ENCODE measurements around the gene MAP1B. TPM values are rescaled to one million over a fixed set of nuclear protein-coding genes. Genes with fewer than 3 reads are reported as not detected.

Gene MAP1B
- total RNA-seq, 1 donor from 2014 or later: 22.4 TPM

DNA sequence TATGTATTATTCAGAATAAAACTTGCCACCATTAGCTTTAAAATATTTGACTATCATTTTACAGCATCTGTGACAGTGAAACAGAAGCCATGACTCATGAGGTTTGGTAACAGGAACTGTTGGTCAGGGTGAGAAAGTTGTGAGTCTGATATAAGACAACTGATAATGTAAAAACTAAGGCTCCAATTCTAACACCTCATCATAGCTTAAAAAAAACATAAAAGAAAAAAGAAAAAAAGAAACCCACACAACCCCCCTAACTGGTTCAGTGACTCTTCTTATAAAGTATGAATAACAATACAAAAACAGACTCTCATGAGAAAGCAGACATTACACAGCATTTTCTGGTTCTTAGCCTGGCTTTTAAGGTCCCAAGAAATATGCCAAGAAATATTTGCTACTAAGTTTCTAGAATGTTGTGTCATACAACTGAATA is 127.0 kb downstream of the MAP1B start:
- Histone ChIP-seq H3K9ac (ENCODE audit: low read depth in 1 of 3, low read length in 3 of 3) (no peak overlapping the region), H3K36me3 (ENCODE audit: control insufficient read depth in 3 of 3, insufficient read depth in 3 of 3, low read length in 3 of 3) (peaks cover 0 to 25% (median 0%) of the 10 kb centered on the region in 3 donors), H3K4me1 (ENCODE audit: control insufficient read depth in 3 of 3, insufficient read depth in 3 of 3, low read length in 3 of 3) (peaks cover 10 to 19% (median 12%) of the 10 kb centered on the region in 3 donors), H3K4me3 (ENCODE audit: low read length in 3 of 3) (no peak overlapping the region), H3K27me3 (ENCODE audit: control insufficient read depth in 3 of 3, insufficient read depth in 3 of 3, low read length in 3 of 3) (no peaks in the 10 kb centered on the region), H3K9me3 (ENCODE audit: control insufficient read depth in 3 of 3, low read length in 3 of 3) (no peaks in the 10 kb centered on the region), H3K27ac (ENCODE audit: low read depth, low read length) (peak overlapping the region; percentile 37)

DNA sequence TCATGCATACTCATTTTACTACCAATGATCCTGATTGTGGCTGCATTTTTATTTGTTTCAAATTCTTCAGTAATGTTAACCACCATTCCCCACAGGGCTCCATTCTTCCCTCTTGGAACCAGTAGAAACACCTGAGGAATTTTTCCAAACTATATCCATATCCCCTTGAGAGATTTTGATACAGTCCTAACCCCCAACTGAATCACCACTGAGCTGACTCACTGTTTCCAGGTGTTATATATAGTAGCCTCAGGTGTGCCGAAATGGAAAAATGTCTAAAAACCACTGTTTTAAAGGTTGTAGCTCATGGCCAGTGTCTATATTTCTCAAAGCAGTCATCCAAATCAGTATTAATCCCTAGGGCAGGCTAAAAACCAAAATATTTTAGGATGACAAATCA is 127.6 kb downstream of the MAP1B start:
- H3K9me3 ChIP-seq (ENCODE audit: control insufficient read depth in 3 of 3, low read length in 3 of 3): no peaks in the 10 kb centered on the region
- H3K9ac ChIP-seq (ENCODE audit: low read depth in 1 of 3, low read length in 3 of 3): no peak overlapping the region
- no peak overlapping the region for H3K4me3 ChIP-seq (ENCODE audit: low read length in 3 of 3)
- H3K27me3 ChIP-seq (ENCODE audit: control insufficient read depth in 3 of 3, insufficient read depth in 3 of 3, low read length in 3 of 3): no peaks in the 10 kb centered on the region
- peaks cover 10 to 19% (median 12%) of the 10 kb centered on the region in 3 donors for H3K4me1 ChIP-seq (ENCODE audit: control insufficient read depth in 3 of 3, insufficient read depth in 3 of 3, low read length in 3 of 3)
- peaks cover 0 to 25% (median 0%) of the 10 kb centered on the region in 3 donors for H3K36me3 ChIP-seq (ENCODE audit: control insufficient read depth in 3 of 3, insufficient read depth in 3 of 3, low read length in 3 of 3)
- peak overlapping the region; percentile 37 for H3K27ac ChIP-seq (ENCODE audit: low read depth, low read length)

DNA sequence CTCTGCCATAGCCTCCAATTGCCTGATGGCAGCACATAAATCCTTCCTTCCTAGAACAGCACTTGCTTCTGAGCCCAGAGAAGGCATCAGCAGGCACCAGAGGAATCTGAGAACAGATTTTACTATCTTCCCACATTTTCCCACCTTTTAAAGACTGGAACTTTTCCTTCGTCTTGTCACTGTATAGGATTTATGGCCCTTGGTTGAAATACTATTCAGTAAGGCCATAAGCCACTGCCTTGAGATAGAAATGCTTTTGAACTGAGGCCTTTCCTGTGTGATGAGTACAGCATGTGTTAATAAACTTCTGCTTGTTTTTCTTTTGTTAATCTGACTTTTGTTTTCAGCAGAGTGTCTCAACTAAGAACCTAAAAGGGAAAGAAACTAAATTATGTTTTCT is 128.4 kb downstream of the MAP1B start:
- Histone ChIP-seq H3K4me3 (ENCODE audit: low read length in 3 of 3) (no peak overlapping the region), H3K4me1 (ENCODE audit: control insufficient read depth in 3 of 3, insufficient read depth in 3 of 3, low read length in 3 of 3) (peaks cover 10 to 19% (median 12%) of the 10 kb centered on the region in 3 donors), H3K27ac (ENCODE audit: low read depth, low read length) (no peak overlapping the region), H3K9me3 (ENCODE audit: control insufficient read depth in 3 of 3, low read length in 3 of 3) (no peaks in the 10 kb centered on the region), H3K9ac (ENCODE audit: low read depth in 1 of 3, low read length in 3 of 3) (no peak overlapping the region), H3K27me3 (ENCODE audit: control insufficient read depth in 3 of 3, insufficient read depth in 3 of 3, low read length in 3 of 3) (no peaks in the 10 kb centered on the region), H3K36me3 (ENCODE audit: control insufficient read depth in 3 of 3, insufficient read depth in 3 of 3, low read length in 3 of 3) (peaks cover 0 to 23% (median 0%) of the 10 kb centered on the region in 3 donors)

DNA sequence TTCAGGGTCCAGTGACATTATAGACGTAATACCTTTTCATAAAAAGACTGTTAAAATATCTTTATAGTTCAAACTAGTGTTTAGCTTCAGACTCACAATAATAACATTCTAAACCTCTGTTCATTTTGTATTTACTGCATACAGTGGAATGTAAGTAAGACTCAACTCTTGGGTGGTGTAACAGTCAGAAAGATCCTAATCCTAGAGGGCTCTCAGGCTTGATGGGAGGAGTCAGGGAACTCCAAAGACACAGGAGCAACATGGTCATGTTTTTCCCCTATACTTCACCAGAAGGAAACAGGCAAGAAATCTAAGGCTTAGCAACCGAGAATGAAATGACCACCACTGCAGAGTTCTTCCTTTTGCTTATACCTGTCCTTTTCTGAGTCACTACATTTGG is 130.1 kb downstream of the MAP1B start:
- Histone ChIP-seq H3K9me3 (ENCODE audit: control insufficient read depth in 3 of 3, low read length in 3 of 3) (no peaks in the 10 kb centered on the region), H3K4me1 (ENCODE audit: control insufficient read depth in 3 of 3, insufficient read depth in 3 of 3, low read length in 3 of 3) (peaks cover 7 to 19% (median 12%) of the 10 kb centered on the region in 3 donors), H3K4me3 (ENCODE audit: low read length in 3 of 3) (no peak overlapping the region), H3K27me3 (ENCODE audit: control insufficient read depth in 3 of 3, insufficient read depth in 3 of 3, low read length in 3 of 3) (no peaks in the 10 kb centered on the region), H3K36me3 (ENCODE audit: control insufficient read depth in 3 of 3, insufficient read depth in 3 of 3, low read length in 3 of 3) (peaks cover 0 to 14% (median 0%) of the 10 kb centered on the region in 3 donors), H3K27ac (ENCODE audit: low read depth, low read length) (no peak overlapping the region), H3K9ac (ENCODE audit: low read depth in 1 of 3, low read length in 3 of 3) (no peak overlapping the region)

DNA sequence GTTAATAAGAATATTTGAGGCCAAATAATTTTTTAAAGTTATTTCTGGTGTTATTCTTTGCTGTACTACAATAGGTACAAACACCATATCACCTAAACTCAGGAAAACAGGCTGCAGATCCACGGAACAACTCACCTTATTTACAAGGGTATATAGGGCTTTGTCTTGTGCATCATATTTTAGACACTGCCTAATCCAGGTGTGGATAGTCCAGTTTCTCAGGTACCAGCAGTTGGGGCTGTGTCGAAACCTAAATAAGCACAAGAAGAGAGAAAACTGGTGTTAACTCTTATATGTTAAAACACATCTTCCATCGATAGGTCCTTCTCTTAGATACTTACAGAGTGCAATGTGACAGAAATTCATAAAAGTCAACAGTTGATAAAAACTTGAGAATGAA is 130.6 kb downstream of the MAP1B start:
- H3K9ac ChIP-seq (ENCODE audit: low read depth in 1 of 3, low read length in 3 of 3): no peak overlapping the region
- no peaks in the 10 kb centered on the region for H3K9me3 ChIP-seq (ENCODE audit: control insufficient read depth in 3 of 3, low read length in 3 of 3)
- H3K27ac ChIP-seq (ENCODE audit: low read depth, low read length): no peak overlapping the region
- peaks cover 7 to 15% (median 9%) of the 10 kb centered on the region in 3 donors for H3K4me1 ChIP-seq (ENCODE audit: control insufficient read depth in 3 of 3, insufficient read depth in 3 of 3, low read length in 3 of 3)
- peaks cover 0 to 14% (median 0%) of the 10 kb centered on the region in 3 donors for H3K36me3 ChIP-seq (ENCODE audit: control insufficient read depth in 3 of 3, insufficient read depth in 3 of 3, low read length in 3 of 3)
- H3K27me3 ChIP-seq (ENCODE audit: control insufficient read depth in 3 of 3, insufficient read depth in 3 of 3, low read length in 3 of 3): no peaks in the 10 kb centered on the region
- no peak overlapping the region for H3K4me3 ChIP-seq (ENCODE audit: low read length in 3 of 3)

DNA sequence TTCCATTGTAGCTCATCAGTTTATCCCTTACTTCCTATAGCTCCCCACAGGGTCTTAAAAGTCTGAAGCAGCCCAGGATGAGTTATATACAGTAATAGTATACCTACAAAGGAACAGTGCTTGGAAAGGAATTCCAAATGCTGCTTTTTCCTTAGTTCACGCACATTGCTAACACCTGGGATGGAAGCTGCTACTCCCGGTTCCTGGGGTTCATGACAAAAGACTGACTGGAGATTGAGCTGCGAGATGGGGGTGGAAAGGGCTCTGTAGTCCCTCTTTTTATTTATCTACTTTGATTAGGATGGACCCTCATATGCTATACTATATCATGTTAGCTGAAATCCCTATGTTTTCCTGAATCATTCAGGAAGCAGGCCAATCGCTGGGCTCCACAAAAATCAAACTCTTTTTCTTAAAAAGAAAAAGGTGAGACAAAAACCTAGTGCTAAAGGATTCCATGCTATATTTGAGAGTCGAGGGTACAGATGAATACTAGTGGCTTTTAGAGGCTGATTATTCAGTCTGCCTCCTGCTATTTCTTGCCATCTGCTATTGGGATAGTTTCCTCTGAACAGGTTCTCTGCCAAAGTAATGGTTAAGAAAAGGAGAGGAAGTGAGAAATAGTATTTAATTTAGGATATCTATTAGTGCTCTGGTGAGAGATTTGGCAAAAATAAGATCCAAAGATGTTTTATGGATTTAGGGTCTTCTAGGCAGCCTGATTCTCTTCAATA is 131.6 kb downstream of the MAP1B start:
- Histone ChIP-seq H3K27ac (ENCODE audit: low read depth, low read length) (no peak overlapping the region), H3K4me1 (ENCODE audit: control insufficient read depth in 3 of 3, insufficient read depth in 3 of 3, low read length in 3 of 3) (peaks cover 7 to 13% (median 9%) of the 10 kb centered on the region in 3 donors), H3K36me3 (ENCODE audit: control insufficient read depth in 3 of 3, insufficient read depth in 3 of 3, low read length in 3 of 3) (peaks cover 0 to 14% (median 0%) of the 10 kb centered on the region in 3 donors), H3K27me3 (ENCODE audit: control insufficient read depth in 3 of 3, insufficient read depth in 3 of 3, low read length in 3 of 3) (no peaks in the 10 kb centered on the region), H3K9ac (ENCODE audit: low read depth in 1 of 3, low read length in 3 of 3) (no peak overlapping the region), H3K4me3 (ENCODE audit: low read length in 3 of 3) (no peak overlapping the region), H3K9me3 (ENCODE audit: control insufficient read depth in 3 of 3, low read length in 3 of 3) (no peaks in the 10 kb centered on the region)

DNA sequence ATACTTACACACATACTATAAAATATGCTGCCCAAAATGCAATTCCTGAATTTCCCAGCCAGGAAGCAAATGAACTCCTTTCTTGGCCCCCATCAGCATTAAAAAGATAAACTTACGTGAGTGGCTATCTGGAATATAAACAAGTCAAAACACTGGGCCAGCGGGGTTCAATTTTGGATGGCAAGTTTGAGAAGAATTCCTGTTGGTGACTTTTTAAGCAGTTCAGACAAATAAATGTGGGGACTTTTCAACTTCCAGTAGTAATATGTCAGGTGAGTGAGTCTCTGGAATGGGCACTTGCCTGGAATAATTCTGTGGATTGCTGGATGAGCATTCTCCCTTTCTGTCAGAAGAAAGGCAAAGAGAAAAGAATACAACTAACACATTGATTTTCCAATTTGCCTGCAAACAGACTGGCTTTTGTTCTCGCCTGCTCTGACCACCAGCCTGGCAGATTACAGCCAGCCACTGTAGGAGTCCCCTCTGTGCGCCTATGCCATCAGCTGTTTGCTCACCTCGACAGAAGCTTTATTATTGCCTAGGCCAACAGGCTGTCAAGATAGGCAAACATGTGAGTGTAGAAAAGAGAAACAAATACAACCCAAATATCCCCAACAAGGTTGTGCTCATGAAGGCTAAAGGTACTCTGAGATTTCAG is 134.2 kb downstream of the MAP1B start:
- Histone ChIP-seq H3K9me3 (ENCODE audit: control insufficient read depth in 3 of 3, low read length in 3 of 3) (no peaks in the 10 kb centered on the region), H3K27me3 (ENCODE audit: control insufficient read depth in 3 of 3, insufficient read depth in 3 of 3, low read length in 3 of 3) (no peaks in the 10 kb centered on the region)

DNA sequence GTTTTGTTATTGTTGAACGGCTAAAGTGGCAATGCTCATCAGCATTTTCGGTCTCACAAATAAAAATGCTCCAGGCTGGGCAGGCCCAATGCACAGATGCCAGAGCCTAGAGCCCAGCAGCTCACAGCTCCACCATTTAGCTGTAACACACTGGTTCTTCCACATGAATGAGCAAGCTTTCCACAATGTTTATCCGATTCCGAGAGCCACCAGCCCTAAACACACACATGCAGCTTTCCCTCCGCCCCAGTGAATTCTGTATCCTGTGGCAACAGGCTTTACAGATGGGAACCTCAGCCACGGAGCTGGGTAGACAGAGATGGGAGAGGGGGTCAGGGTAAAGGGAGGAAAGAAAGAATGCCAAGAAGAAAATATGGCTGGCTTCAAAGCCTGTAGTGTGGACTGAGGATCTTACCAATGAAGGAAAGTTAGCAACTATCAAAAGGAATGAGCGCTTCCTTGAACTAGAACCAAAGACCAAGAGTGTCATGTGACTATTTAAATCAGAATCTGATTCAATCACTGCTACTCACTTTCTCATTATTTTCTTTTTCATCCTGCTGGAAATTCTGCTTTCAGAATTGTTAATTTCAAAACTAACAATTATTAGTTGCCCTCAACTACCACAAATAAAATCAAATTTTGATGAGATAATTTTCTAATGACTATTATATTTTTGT is 135.7 kb downstream of the MAP1B start:
- H3K36me3 ChIP-seq (ENCODE audit: control insufficient read depth in 3 of 3, insufficient read depth in 3 of 3, low read length in 3 of 3): peaks cover 0 to 1% (median 0%) of the 10 kb centered on the region in 3 donors
- H3K4me3 ChIP-seq (ENCODE audit: low read length in 3 of 3): no peak overlapping the region
- H3K4me1 ChIP-seq (ENCODE audit: control insufficient read depth in 3 of 3, insufficient read depth in 3 of 3, low read length in 3 of 3): peaks cover 12 to 22% (median 20%) of the 10 kb centered on the region in 3 donors
- H3K27me3 ChIP-seq (ENCODE audit: control insufficient read depth in 3 of 3, insufficient read depth in 3 of 3, low read length in 3 of 3): no peaks in the 10 kb centered on the region
- H3K27ac ChIP-seq (ENCODE audit: low read depth, low read length): no peak overlapping the region
- no peaks in the 10 kb centered on the region for H3K9me3 ChIP-seq (ENCODE audit: control insufficient read depth in 3 of 3, low read length in 3 of 3)
- H3K9ac ChIP-seq (ENCODE audit: low read depth in 1 of 3, low read length in 3 of 3): no peak overlapping the region

More for the DNA sequence above, 134.2 kb downstream of the MAP1B start:
- H3K9ac ChIP-seq (ENCODE audit: low read depth in 1 of 3, low read length in 3 of 3): no peak overlapping the region
- peaks cover 6 to 15% (median 11%) of the 10 kb centered on the region in 3 donors for H3K4me1 ChIP-seq (ENCODE audit: control insufficient read depth in 3 of 3, insufficient read depth in 3 of 3, low read length in 3 of 3)
- H3K27ac ChIP-seq (ENCODE audit: low read depth, low read length): no peak overlapping the region
- H3K4me3 ChIP-seq (ENCODE audit: low read length in 3 of 3): no peak overlapping the region
- peaks cover 0 to 12% (median 0%) of the 10 kb centered on the region in 3 donors for H3K36me3 ChIP-seq (ENCODE audit: control insufficient read depth in 3 of 3, insufficient read depth in 3 of 3, low read length in 3 of 3)

DNA sequence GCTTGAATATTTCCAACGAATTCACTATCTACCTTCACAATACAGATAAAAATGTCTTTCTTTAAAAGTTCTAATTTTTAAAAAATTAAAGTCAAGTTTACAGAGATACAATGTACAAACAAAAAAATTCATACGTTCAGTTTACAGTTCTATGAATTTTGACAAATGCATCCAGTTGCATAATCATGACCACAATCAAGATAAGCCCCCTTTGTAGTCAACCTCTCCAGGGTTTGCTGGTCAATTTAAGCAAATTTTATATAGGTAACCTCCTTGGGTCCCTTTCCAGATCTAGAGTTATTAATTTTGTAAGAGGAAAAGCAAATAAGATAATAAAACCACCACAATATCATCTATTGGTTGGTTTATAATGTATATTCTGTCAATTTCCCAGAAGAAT is 136.4 kb downstream of the MAP1B start:
- Histone ChIP-seq H3K9ac (ENCODE audit: low read depth in 1 of 3, low read length in 3 of 3) (no peak overlapping the region), H3K27me3 (ENCODE audit: control insufficient read depth in 3 of 3, insufficient read depth in 3 of 3, low read length in 3 of 3) (no peaks in the 10 kb centered on the region), H3K9me3 (ENCODE audit: control insufficient read depth in 3 of 3, low read length in 3 of 3) (no peaks in the 10 kb centered on the region), H3K4me1 (ENCODE audit: control insufficient read depth in 3 of 3, insufficient read depth in 3 of 3, low read length in 3 of 3) (peaks cover 12 to 27% (median 24%) of the 10 kb centered on the region in 3 donors), H3K27ac (ENCODE audit: low read depth, low read length) (no peak overlapping the region), H3K36me3 (ENCODE audit: control insufficient read depth in 3 of 3, insufficient read depth in 3 of 3, low read length in 3 of 3) (no peaks in the 10 kb centered on the region), H3K4me3 (ENCODE audit: low read length in 3 of 3) (no peak overlapping the region)
